Measurements from ENCODE around the gene OR2A5. TPM values are rescaled to one million over a fixed set of nuclear protein-coding genes. Genes with fewer than 3 reads are reported as not detected.

OR2A5 gene
- total RNA-seq, 2 donors from 2014 or later: not detected

DNA sequence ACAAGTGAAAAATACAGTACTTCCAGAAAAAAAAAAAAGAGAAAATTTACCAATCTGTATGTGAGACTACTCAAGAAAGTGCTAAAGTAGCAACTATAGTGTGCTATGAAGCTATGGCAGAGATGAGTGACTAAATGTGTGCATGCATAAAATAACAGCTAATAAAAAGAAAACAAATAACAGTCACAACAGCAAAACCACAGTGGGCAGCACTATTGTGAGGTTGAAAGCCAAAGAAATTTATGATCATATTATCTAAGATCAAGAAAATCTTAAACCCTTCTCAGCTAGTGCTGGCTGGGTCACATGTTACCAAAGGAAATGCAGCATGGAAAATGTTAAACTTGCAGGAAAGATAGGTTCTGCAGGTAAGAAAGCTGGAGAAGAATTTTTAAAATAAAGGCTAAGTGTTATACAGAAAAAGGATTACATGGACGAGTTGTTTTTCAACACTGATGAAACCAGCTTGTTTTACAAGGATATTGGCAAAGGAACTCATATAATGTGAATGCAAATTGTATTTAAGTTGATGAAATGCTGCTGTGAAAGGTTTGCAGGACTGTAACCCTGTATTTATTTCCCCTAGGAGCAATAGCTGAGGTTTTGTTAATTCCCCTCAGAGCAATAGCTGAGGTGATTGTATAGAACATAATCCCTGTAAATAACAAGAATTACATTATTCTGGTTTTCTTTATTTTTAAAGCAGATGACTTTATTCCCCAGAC is 15.6 kb upstream of the OR2A5 start:
- no peak overlapping the region for H3K4me3 ChIP-seq
- no peaks in the 10 kb centered on the region for H3K9me3 ChIP-seq
- 27% methylated on average over 1 of the region's 1 CpG for WGBS
- no peaks in the 10 kb centered on the region for H3K4me1 ChIP-seq (replicated peaks)
- H3K36me3 ChIP-seq: no peaks in the 10 kb centered on the region
- no peak overlapping the region for H3K27ac ChIP-seq
- no peaks in the 10 kb centered on the region for H3K27me3 ChIP-seq (replicated peaks; ENCODE audit: insufficient read depth)
- DNase-seq (ENCODE audit: low spot score): no peak
- TF ChIP-seq CTCF (IDR thresholded peaks at IDR 0.05) (no peak), POLR2AphosphoS5 (IDR thresholded peaks at IDR 0.05) (no peak), POLR2A (IDR thresholded peaks at IDR 0.05) (no peak)
- intact Hi-C loops (cut with DNase I): no loop called here

DNA sequence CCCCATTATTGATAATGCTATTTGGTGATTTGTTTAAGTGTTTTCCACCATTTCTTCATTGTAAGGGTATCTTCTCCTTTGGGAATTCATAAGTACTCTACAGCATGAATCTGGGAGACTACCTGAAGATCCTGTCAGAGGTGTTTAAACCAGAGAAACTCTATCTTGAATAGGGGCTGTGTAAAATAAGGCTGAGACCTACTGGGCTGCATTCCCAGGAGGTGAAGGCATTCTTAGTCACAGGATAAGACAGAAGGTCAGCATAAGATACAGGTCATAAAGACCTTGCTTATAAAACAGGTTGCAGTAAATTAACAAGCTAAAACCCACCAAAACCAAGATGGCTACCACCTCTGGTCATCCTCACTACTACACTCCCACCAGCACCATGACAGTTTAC is 13.4 kb upstream of the OR2A5 start:
- no peaks in the 10 kb centered on the region for H3K27me3 ChIP-seq (replicated peaks; ENCODE audit: insufficient read depth)
- TF ChIP-seq POLR2AphosphoS5 (IDR thresholded peaks at IDR 0.05): no peak
- no peak for TF ChIP-seq CTCF (IDR thresholded peaks at IDR 0.05)
- no peak for TF ChIP-seq POLR2A (IDR thresholded peaks at IDR 0.05)
- no peak overlapping the region for H3K27ac ChIP-seq
- H3K4me1 ChIP-seq (replicated peaks): no peaks in the 10 kb centered on the region
- H3K36me3 ChIP-seq: no peaks in the 10 kb centered on the region
- intact Hi-C loops (cut with DNase I): no loop called here
- H3K4me3 ChIP-seq: no peak overlapping the region
- no peak for DNase-seq (ENCODE audit: low spot score)
- no peaks in the 10 kb centered on the region for H3K9me3 ChIP-seq

GRCh38 chr7:144036302-144036885 is 12.4 kb upstream of the OR2A5 start:
- Histone ChIP-seq H3K27ac (no peak overlapping the region), H3K4me1 (replicated peaks) (no peaks in the 10 kb centered on the region), H3K9me3 (no peaks in the 10 kb centered on the region), H3K4me3 (no peak overlapping the region), H3K27me3 (replicated peaks; ENCODE audit: insufficient read depth) (no peaks in the 10 kb centered on the region), H3K36me3 (no peaks in the 10 kb centered on the region)
- WGBS: 94% methylated on average over 1 of the region's 1 CpG
- DNase-seq (ENCODE audit: low spot score): no peak
- no peak for TF ChIP-seq POLR2A (IDR thresholded peaks at IDR 0.05)
- TF ChIP-seq CTCF (IDR thresholded peaks at IDR 0.05): no peak
- TF ChIP-seq POLR2AphosphoS5 (IDR thresholded peaks at IDR 0.05): no peak
- intact Hi-C loops (cut with DNase I): no loop called here

DNA sequence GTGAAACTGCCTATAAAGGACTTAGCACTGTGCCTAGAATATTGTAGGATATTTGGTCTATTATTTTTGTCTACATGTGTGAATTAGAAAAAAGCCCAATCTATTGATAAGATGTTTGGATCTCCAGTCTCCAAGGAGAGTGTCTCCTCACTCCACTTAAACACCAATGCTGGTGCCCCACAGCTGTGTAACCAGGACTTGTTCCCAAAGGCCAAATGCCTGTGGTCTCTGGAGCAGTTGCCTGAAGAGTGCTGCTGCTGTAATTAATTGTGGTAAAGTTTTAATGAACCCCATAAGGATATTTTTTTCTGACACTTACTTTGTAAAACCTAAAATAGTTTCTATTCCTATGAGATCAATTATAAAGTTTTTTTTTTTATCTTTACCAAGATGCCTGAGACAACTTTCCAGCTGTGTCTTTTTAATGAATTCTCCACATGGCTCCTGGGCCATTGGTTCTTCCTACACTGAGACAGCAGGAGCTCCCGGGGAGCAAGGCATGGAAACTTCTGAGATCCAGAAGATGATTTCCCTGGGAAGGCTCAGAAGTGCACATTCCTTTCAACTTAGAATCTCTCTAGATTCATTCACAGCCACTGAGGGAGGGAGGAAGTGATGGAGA is 11.2 kb upstream of the OR2A5 start:
- 73% methylated on average over 1 of the region's 1 CpG for WGBS
- no peaks in the 10 kb centered on the region for H3K27me3 ChIP-seq (replicated peaks; ENCODE audit: insufficient read depth)
- no peak overlapping the region for H3K4me3 ChIP-seq
- no peaks in the 10 kb centered on the region for H3K4me1 ChIP-seq (replicated peaks)
- no peak for DNase-seq (ENCODE audit: low spot score)
- H3K36me3 ChIP-seq: no peaks in the 10 kb centered on the region
- TF ChIP-seq CTCF (IDR thresholded peaks at IDR 0.05) (no peak), POLR2AphosphoS5 (IDR thresholded peaks at IDR 0.05) (no peak), POLR2A (IDR thresholded peaks at IDR 0.05) (no peak)
- H3K27ac ChIP-seq: no peak overlapping the region
- H3K9me3 ChIP-seq: no peaks in the 10 kb centered on the region
- intact Hi-C loops (cut with DNase I): no loop called here

All from prostate gland (tissue), 2 donors.